Right lobe of liver (tissue), 6 donors: ENCODE data around the gene SOX8. TPM values are rescaled to one million over a fixed set of nuclear protein-coding genes. Genes with fewer than 3 reads are reported as not detected.
A peak's percentile ranks its signal among the peaks of the same experiment; 100 is the strongest.

Experiments
- ATAC-seq, 4 donors: fragments of 200-7000 bp; cut with Tn5 transposase; one replicate each; pipeline ENCODE4 v1.9.1; 2020; ENCODE audit warnings: mild to moderate bottlenecking in 4 of 4, moderate library complexity in 4 of 4
- DNase-seq, 3 donors: peaks; one replicate each; pipeline ENCODE4 v3.0.0-alpha.2; 2020
- H3K27ac ChIP-seq, 3 donors: fragments of 200-600 bp; one replicate each; pipeline ENCODE4 v1.8.0; 2022
- H3K27me3 ChIP-seq, 2 donors: fragments of 200-600 bp; one replicate each; pipeline ENCODE4 v1.8.0; 2022
- H3K36me3 ChIP-seq, 4 donors: fragments of 200-600 bp; sonication (generic) in 1 of 4; one replicate each; pipeline versions ENCODE4 v1.5.1 to v1.8.0; 2017 to 2022; ENCODE audit warnings: control low read depth in 1 of 4
- H3K4me1 ChIP-seq, 4 donors: fragments of 200-600 bp; sonication (generic) in 1 of 4; one replicate each; pipeline versions ENCODE4 v1.5.1 to v1.8.0; 2017 to 2022; ENCODE audit warnings: control low read depth in 1 of 4
- H3K4me3 ChIP-seq, 3 donors: fragments of 200-600 bp; one replicate each; pipeline ENCODE4 v1.8.0; 2022
- H3K9me3 ChIP-seq, 4 donors: fragments of 200-600 bp; sonication (generic) in 1 of 4; one replicate each; pipeline versions ENCODE4 v1.5.1 to v1.8.0; 2017 to 2022; ENCODE audit warnings: control low read depth in 1 of 4
- CTCF ChIP-seq, 4 donors: fragments of 200-600 bp in 3 of 4; fragments of 450-650 bp in 1 of 4; IDR thresholded peaks; one replicate each; pipeline versions ENCODE4 v1.5.1 to v1.8.0; 2016 to 2022; ENCODE audit warnings: antibody characterized with exemption in 4 of 4, mild to moderate bottlenecking in 2 of 4
- POLR2A ChIP-seq: fragments of 450-650 bp; IDR thresholded peaks from one replicate; pipeline ENCODE4 v1.6.1; 2017; ENCODE audit warnings: antibody characterized with exemption, mild to moderate bottlenecking
- WGBS: methylation state at CpG from one replicate; pipeline ENCODE4 v1.1.6; 2018; ENCODE audit warnings: low coverage, low lambda C conversion rate; ENCODE audit not compliant: insufficient coverage; ENCODE audit errors: missing lambda C conversion rate; 5-methylcytosine and 5-hydroxymethylcytosine counted together
- intact Hi-C, 2 donors: fragments of 100-400 bp; cut with DNase I; formaldehyde crosslinking; loops; one replicate each; pipeline versions ENCODE4 v1.11.2 to v1.14.1; 2022
- total RNA-seq, 6 experiments: library from RNA; depleted of rRNA in 2 of 6; stranded (reverse); fragments of >200 nt in 2 of 6; fragmentation: NEBNext Ultra II Directional in 3 of 6; extraction: Animal tissue kit (Norgen Biotek cat#: 25700) in 3 of 6; gene quantifications; one replicate each; pipeline versions ENCODE4 v1.1.0 to v1.2.4, GENCODE V29; 2016 to 2023
- donor health status: DM: no; HTN: yes; CAD: no.
- donor health status: DM: no; HTN: no; CAD: no.
- donor health status: DM: no; HTN: no; CAD: no.
- donor health status: DM: no; HTN: yes; CAD: no.
- donor health status: DM: no; HTN: yes; CAD: no.

Gene SOX8
- total RNA-seq, 6 experiments from 2014 or later, result 0.07 to 0.13 (median 0.09) TPM; not detected in 3

GRCh38 chr16:962901-963814, 18.4 kb upstream of the SOX8 start:
- TF ChIP-seq POLR2A (no peak), CTCF (IDR thresholded peaks at IDR 0.05) (no peak)
- Histone ChIP-seq H3K4me3 (no peak overlapping the region), H3K36me3 (no peaks in the 10 kb centered on the region), H3K27me3 (no peaks in the 10 kb centered on the region), H3K9me3 (no peaks in the 10 kb centered on the region), H3K27ac (no peak overlapping the region), H3K4me1 (no peaks in the 10 kb centered on the region)
- ATAC-seq, result no peak
- peak in 2 of 3 donors; percentile 39 to 47 for DNase-seq
- WGBS, result no CpG with 5 or more reads among the region's 23 CpGs
- intact Hi-C loops, result no loop called here

- Histone ChIP-seq H3K4me3 (no peak overlapping the region), H3K9me3 (no peaks in the 10 kb centered on the region), H3K4me1 (no peaks in the 10 kb centered on the region), H3K36me3 (no peaks in the 10 kb centered on the region), H3K27me3 (no peaks in the 10 kb centered on the region), H3K27ac (no peak overlapping the region)
- no peak for DNase-seq
- TF ChIP-seq POLR2A (no peak), CTCF (IDR thresholded peaks at IDR 0.05) (no peak)
- WGBS, result 86% methylated on average over 17 of the region's 17 CpGs
- intact Hi-C loops, result no loop called here
- no peak for ATAC-seq
These were observed 17.7 kb upstream of the SOX8 start for GRCh38 chr16:963913-964312.

- no peak for TF ChIP-seq POLR2A
- no peak for TF ChIP-seq CTCF (IDR thresholded peaks at IDR 0.05)
- Histone ChIP-seq H3K27me3 (no peaks in the 10 kb centered on the region), H3K27ac (no peak overlapping the region), H3K4me1 (peaks cover 0 to 2% (median 0%) of the 10 kb centered on the region in 4 donors), H3K4me3 (no peak overlapping the region), H3K36me3 (no peaks in the 10 kb centered on the region), H3K9me3 (no peaks in the 10 kb centered on the region)
- intact Hi-C loops, result no loop called here
- 80% methylated on average over 14 of the region's 27 CpGs for WGBS
- ATAC-seq (no peak), DNase-seq (peak in 1 of 3 donors; percentile 41)
These were observed 17.1 kb upstream of the SOX8 start for GRCh38 chr16:964356-965035.

- Histone ChIP-seq H3K36me3 (no peaks in the 10 kb centered on the region), H3K4me3 (no peak overlapping the region), H3K27me3 (no peaks in the 10 kb centered on the region), H3K4me1 (peaks cover 0 to 7% (median 2%) of the 10 kb centered on the region in 4 donors), H3K9me3 (no peaks in the 10 kb centered on the region), H3K27ac (no peak overlapping the region)
- no peak for TF ChIP-seq POLR2A
- TF ChIP-seq CTCF (IDR thresholded peaks at IDR 0.05), result no peak
- peak in 1 of 3 donors; percentile 40 for DNase-seq
- no peak for ATAC-seq
- intact Hi-C loops, result no loop called here
- WGBS, result 96% methylated on average over 3 of the region's 13 CpGs
These were observed 16.6 kb upstream of the SOX8 start for GRCh38 chr16:965036-965395.
